ENCODE results near the gene NCBP2L. TPM values are rescaled to one million over a fixed set of nuclear protein-coding genes. Genes with fewer than 3 reads are reported as not detected.

Gene NCBP2L
- total RNA-seq, 1 donor from 2014 or later, result not detected

- Histone ChIP-seq H3K4me1 (peaks cover 1% of the 10 kb centered on the region), H3K27ac (no peak overlapping the region), H3K4me3 (no peak overlapping the region), H3K36me3 (no peaks in the 10 kb centered on the region), H3K9me3 (no peaks in the 10 kb centered on the region), H3K27me3 (no peaks in the 10 kb centered on the region)
- ATAC-seq (no peak), DNase-seq (no peak)
- TF ChIP-seq, protein P1, sequence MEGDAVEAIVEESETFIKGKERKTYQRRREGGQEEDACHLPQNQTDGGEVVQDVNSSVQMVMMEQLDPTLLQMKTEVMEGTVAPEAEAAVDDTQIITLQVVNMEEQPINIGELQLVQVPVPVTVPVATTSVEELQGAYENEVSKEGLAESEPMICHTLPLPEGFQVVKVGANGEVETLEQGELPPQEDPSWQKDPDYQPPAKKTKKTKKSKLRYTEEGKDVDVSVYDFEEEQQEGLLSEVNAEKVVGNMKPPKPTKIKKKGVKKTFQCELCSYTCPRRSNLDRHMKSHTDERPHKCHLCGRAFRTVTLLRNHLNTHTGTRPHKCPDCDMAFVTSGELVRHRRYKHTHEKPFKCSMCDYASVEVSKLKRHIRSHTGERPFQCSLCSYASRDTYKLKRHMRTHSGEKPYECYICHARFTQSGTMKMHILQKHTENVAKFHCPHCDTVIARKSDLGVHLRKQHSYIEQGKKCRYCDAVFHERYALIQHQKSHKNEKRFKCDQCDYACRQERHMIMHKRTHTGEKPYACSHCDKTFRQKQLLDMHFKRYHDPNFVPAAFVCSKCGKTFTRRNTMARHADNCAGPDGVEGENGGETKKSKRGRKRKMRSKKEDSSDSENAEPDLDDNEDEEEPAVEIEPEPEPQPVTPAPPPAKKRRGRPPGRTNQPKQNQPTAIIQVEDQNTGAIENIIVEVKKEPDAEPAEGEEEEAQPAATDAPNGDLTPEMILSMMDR (IDR thresholded peaks at IDR 0.05), result no peak
- intact Hi-C loops (cut with DNase I), result loop anchor here (10.0 kb wide), 1 partner anchor 109 kb away; no protein-coding TSS in a partner anchor
These were observed 13.9 kb upstream of the NCBP2L start for GRCh38 chrX:107763647-107764046.

DNA sequence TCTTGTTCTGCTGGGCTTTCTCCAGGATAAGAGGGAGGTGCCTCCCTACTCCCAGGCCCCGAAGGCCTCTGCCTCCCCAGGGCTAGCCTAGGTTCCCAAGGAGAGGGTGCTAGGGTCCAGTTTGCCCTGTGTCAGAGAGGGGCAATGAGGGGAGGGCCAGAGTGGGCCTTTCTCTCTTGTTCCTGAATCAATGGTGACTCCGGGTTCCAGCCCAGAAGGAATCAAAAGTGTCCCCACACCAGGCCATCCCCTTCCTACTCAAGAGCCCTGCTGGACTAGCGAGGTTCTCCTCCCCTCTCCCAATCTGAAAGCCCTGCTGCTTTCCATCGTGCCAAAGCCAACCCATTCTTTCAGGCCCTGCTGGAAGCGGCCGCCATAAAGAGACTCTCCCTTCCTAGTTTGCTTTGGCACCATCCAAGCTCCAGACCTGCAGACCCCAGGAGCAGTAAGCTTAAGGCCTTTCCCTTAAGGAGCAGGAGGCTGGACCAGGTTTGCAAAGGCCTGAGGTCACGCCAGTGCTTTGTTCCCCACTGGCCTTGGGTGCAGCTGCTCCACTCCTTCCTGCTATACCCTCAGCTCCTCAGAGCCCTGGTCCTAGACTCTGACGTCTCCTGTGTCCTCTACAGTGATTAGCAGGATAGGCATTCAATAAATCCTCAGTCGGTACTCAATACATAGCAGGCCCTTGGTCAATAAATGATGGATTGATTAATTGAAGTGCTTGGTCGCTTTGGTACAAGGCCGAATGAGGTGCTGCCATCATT is 12.5 kb upstream of the NCBP2L start:
- no peaks in the 10 kb centered on the region for H3K36me3 ChIP-seq
- no peak overlapping the region for H3K27ac ChIP-seq
- peaks cover 3% of the 10 kb centered on the region for H3K4me1 ChIP-seq
- TF ChIP-seq, protein P1 (IDR thresholded peaks at IDR 0.05), result no peak
- intact Hi-C loops (cut with DNase I), result loop anchor here (10.0 kb wide), 1 partner anchor 110 kb away; no protein-coding TSS in a partner anchor
- DNase-seq, result no peak
- no peak overlapping the region for H3K4me3 ChIP-seq
- H3K27me3 ChIP-seq, result no peaks in the 10 kb centered on the region
- no peaks in the 10 kb centered on the region for H3K9me3 ChIP-seq
- no peak for ATAC-seq

DNA sequence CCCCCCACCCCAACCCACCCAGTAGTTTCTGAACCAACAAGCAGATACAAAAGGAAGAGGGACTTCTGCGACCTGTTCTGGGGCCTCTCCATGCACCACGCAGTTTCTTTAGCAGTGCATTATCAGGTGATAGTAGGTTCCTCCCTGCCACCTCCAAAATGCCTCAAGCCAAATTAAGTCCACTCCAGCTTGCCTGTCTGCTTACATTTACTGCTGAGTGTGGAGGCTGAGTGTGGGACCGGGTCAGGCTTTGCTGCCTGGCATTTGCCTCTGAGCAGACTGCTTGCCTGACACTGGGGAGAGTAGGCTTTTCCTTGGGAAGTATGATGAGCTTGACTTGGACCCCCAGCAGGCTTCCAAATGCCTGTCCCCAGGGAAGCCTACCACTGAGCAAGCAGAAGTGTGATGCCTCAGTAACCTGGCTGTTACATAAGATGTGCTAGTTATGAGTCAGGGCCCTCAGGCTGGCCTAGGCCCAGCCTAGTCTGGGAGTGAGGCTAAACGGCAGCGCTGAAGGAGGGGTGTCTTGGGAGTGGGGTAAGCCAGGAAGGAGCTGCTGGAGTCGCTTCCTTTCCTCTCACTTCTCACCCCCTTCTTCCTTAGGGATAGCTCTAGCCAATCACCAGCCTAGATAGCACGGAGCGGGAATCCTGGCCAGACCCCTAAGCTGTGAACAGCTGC is 10.9 kb upstream of the NCBP2L start:
- Histone ChIP-seq H3K27me3 (no peaks in the 10 kb centered on the region), H3K27ac (no peak overlapping the region), H3K4me3 (no peak overlapping the region), H3K4me1 (peaks cover 3% of the 10 kb centered on the region), H3K9me3 (no peaks in the 10 kb centered on the region), H3K36me3 (no peaks in the 10 kb centered on the region)
- DNase-seq (no peak), ATAC-seq (peak; percentile 78)
- TF ChIP-seq, protein P1 (IDR thresholded peaks at IDR 0.05), result no peak
- intact Hi-C loops (cut with DNase I), result loop anchor here (10.0 kb wide), 1 partner anchor 112 kb away; no protein-coding TSS in a partner anchor

GRCh38 chrX:107768051-107768450 is 9.5 kb upstream of the NCBP2L start:
- no peaks in the 10 kb centered on the region for H3K36me3 ChIP-seq
- no peak overlapping the region for H3K27ac ChIP-seq
- ATAC-seq (no peak), DNase-seq (no peak)
- no peaks in the 10 kb centered on the region for H3K9me3 ChIP-seq
- H3K4me3 ChIP-seq, result no peak overlapping the region
- peaks cover 3% of the 10 kb centered on the region for H3K4me1 ChIP-seq
- intact Hi-C loops (cut with DNase I), result loop anchor here (10.0 kb wide), 1 partner anchor 113 kb away; no protein-coding TSS in a partner anchor
- H3K27me3 ChIP-seq, result no peaks in the 10 kb centered on the region
- TF ChIP-seq, protein P1 (IDR thresholded peaks at IDR 0.05), result no peak

GRCh38 chrX:107769581-107770317 is 7.8 kb upstream of the NCBP2L start:
- Histone ChIP-seq H3K27me3 (no peaks in the 10 kb centered on the region), H3K9me3 (no peaks in the 10 kb centered on the region), H3K4me1 (peaks cover 3% of the 10 kb centered on the region), H3K4me3 (no peak overlapping the region), H3K36me3 (no peaks in the 10 kb centered on the region), H3K27ac (no peak overlapping the region)
- ATAC-seq (no peak), DNase-seq (no peak)
- intact Hi-C loops (cut with DNase I), result loop anchor here (5.0 to 10.0 kb wide), 2 partner anchors 52 to 115 kb away; no protein-coding TSS in a partner anchor
- TF ChIP-seq, protein P1 (IDR thresholded peaks at IDR 0.05), result no peak
